Upper lobe of left lung (tissue), 6 donors: ENCODE data around the gene IQCN. TPM values are rescaled to one million over a fixed set of nuclear protein-coding genes. Genes with fewer than 3 reads are reported as not detected.

Source experiments
- ATAC-seq, 2 donors: fragments of 200-7000 bp; cut with Tn5 transposase; one replicate each; pipeline ENCODE4 v1.9.1; 2022; ENCODE audit warnings: mild to moderate bottlenecking in 2 of 2, moderate library complexity in 2 of 2; ENCODE audit not compliant: low FRiP score in 2 of 2
- DNase-seq, 2 donors: peaks; one replicate each; pipeline ENCODE4 v3.0.0-alpha.2; 2019 to 2020
- H3K27ac ChIP-seq, 4 donors: fragments of 200-600 bp; sonication (generic); one replicate each; pipeline ENCODE4 v1.5.1; 2016 to 2019
- H3K27me3 ChIP-seq, 4 donors: fragments of 200-600 bp; sonication (generic); one replicate each; pipeline ENCODE4 v1.5.1; 2017 to 2019
- H3K36me3 ChIP-seq, 4 donors: fragments of 200-600 bp; sonication (generic); one replicate each; pipeline ENCODE4 v1.5.1; 2016 to 2019
- H3K4me1 ChIP-seq, 4 donors: fragments of 200-600 bp; sonication (generic); one replicate each; pipeline ENCODE4 v1.5.1; 2018 to 2019
- H3K4me3 ChIP-seq, 4 donors: fragments of 200-600 bp; sonication (generic); one replicate each; pipeline ENCODE4 v1.5.1; 2017 to 2019; ENCODE audit warnings: mild to moderate bottlenecking in 2 of 4, moderate library complexity in 1 of 4
- H3K9me3 ChIP-seq, 4 donors: fragments of 200-600 bp; sonication (generic); one replicate each; pipeline ENCODE4 v1.5.1; 2018 to 2019
- CTCF ChIP-seq, 6 experiments: fragments of 450-650 bp in 4 of 6; fragments of 200-600 bp in 2 of 6; sonication (generic) in 2 of 6; IDR thresholded peaks; one replicate each; pipeline ENCODE4 v1.5.1; 2016 to 2019; ENCODE audit warnings: antibody characterized with exemption in 6 of 6
- EP300 ChIP-seq, 4 donors: sonication (generic); formaldehyde crosslinking; IDR thresholded peaks; one replicate each; pipeline ENCODE4 v1.5.1; 2017; ENCODE audit warnings: antibody characterized with exemption in 4 of 4, control low read depth in 2 of 4
- POLR2A ChIP-seq, 4 donors: fragments of 450-650 bp; IDR thresholded peaks; one replicate each; pipeline ENCODE4 v1.5.1; 2016 to 2017; ENCODE audit warnings: antibody characterized with exemption in 4 of 4, mild to moderate bottlenecking in 2 of 4
- POLR2AphosphoS5 ChIP-seq, 2 donors: sonication (generic); formaldehyde crosslinking; IDR thresholded peaks; one replicate each; pipeline ENCODE4 v1.5.1; 2017; ENCODE audit warnings: antibody characterized with exemption in 2 of 2
- WGBS, 2 donors: methylation state at CpG; one replicate each; pipeline ENCODE4 v1.1.5; 2017 to 2018; 5-methylcytosine and 5-hydroxymethylcytosine counted together
- small RNA-seq, 4 donors: library from RNA; depleted of rRNA; stranded (forward); fragments of <200 nt; gene quantifications; one replicate each; pipeline ENCODE3, GENCODE V24; 2016
- total RNA-seq, 6 donors: library from RNA; depleted of rRNA in 4 of 6; stranded (reverse); fragments of >200 nt in 4 of 6; gene quantifications; one replicate each; pipeline versions ENCODE4 v1.1.0 to v1.2.1, GENCODE V29; 2016 to 2021
- donor health status: DM: no; HTN: no; CAD: no; lungs with moderate emphysema.
- donor health status: DM: no; HTN: yes; CAD: no; lungs with severe emphysema.

The IQCN gene
- total RNA-seq, 6 donors from 2014 or later, result 6.3 to 58.7 (median 11.7) TPM

GRCh38 chr19:18208098-18208951, 65.9 kb downstream of the IQCN start:
- DNase-seq (peak; percentile 35 to 92), ATAC-seq (no peak)
- no peaks in the 10 kb centered on the region for H3K36me3 ChIP-seq
- H3K4me3 ChIP-seq, result no peak overlapping the region
- no peaks in the 10 kb centered on the region for H3K27me3 ChIP-seq
- H3K9me3 ChIP-seq, result no peaks in the 10 kb centered on the region
- WGBS, 2 donors, result 20 to 24% methylated on average over 11 to 32 of the region's 32 CpGs
- TF ChIP-seq CTCF (IDR thresholded peaks at IDR 0.05) (peak in 5 of 6 experiments; percentile 15 to 72 (median 44)), POLR2AphosphoS5 (IDR thresholded peaks at IDR 0.05) (peak; percentile 10 to 33), POLR2A (IDR thresholded peaks at IDR 0.05) (no peak), EP300 (IDR thresholded peaks at IDR 0.05) (no peak)
- H3K4me1 ChIP-seq, result peaks cover 8 to 23% (median 13%) of the 10 kb centered on the region in 4 donors
- H3K27ac ChIP-seq, result peak overlapping the region in 2 of 4 donors; percentile 44 to 62

Small RNAs within 50 kb of the gene (small RNA-seq; reads per million reads assigned to genes)
- gene MIR3188, result 0.11 to 0.68 (median 0.34) reads per million in 4 donors
- gene RPL39P38, result 0 reads per million in 4 donors

Other genes starting within 250 kb of the IQCN start
- gene IL12RB1, start 187.5 kb downstream of the IQCN start, total RNA-seq, result 10 to 100 TPM in 1 of 6 donors, 1 to 10 TPM in 5; 2.6 to 13.2 (median 8.6) TPM
- gene MAST3, start 176.7 kb downstream of the IQCN start, total RNA-seq, result 10 to 100 TPM in 4 of 6 donors, 1 to 10 TPM in 2; 9.3 to 67.1 (median 27.5) TPM
- 10 to 100 TPM; 11.0 to 65.1 (median 30.3) TPM for gene PIK3R2, start 121.3 kb downstream of the IQCN start, total RNA-seq
- gene IFI30, start 100.6 kb downstream of the IQCN start, total RNA-seq, result 100 to 1,000 TPM; 228 to 764 (median 476) TPM
- 10 to 100 TPM; 10.7 to 18.8 (median 13.3) TPM for gene MPV17L2, start 81.2 kb downstream of the IQCN start, total RNA-seq
- gene RAB3A, start 70.4 kb downstream of the IQCN start, total RNA-seq, result 1 to 10 TPM in 5 of 6 donors, under 1 TPM in 1; 0.46 to 5.0 (median 3.4) TPM
- gene PDE4C, start 48.0 kb downstream of the IQCN start, total RNA-seq, result 100 to 1,000 TPM in 1 of 6 donors, 10 to 100 TPM in 4, 1 to 10 TPM in 1; 6.4 to 479 (median 21.0) TPM
- 1,000 to 10,000 TPM in 1 of 6 donors, 100 to 1,000 TPM in 5; 281 to 1,101 (median 639) TPM for gene JUND, start 7.2 kb upstream of the IQCN start, total RNA-seq
- 100 to 1,000 TPM in 4 of 6 donors, 10 to 100 TPM in 2; 39.8 to 147 (median 107) TPM for gene LSM4, start 48.6 kb upstream of the IQCN start, total RNA-seq
- gene PGPEP1, start 66.1 kb upstream of the IQCN start, total RNA-seq, result 10 to 100 TPM; 15.5 to 42.8 (median 28.1) TPM
- 100 to 1,000 TPM in 2 of 6 donors, 10 to 100 TPM in 4; 42.5 to 126 (median 68.7) TPM for gene GDF15, start 111.7 kb upstream of the IQCN start, total RNA-seq
- gene LRRC25, start 123.2 kb upstream of the IQCN start, total RNA-seq, result 10 to 100 TPM in 4 of 6 donors, 1 to 10 TPM in 2; 4.0 to 49.4 (median 24.0) TPM
- 100 to 1,000 TPM in 1 of 6 donors, 10 to 100 TPM in 5; 52.0 to 157 (median 84.1) TPM for gene SSBP4, start 144.9 kb upstream of the IQCN start, total RNA-seq
- 10 to 100 TPM; 14.5 to 55.5 (median 20.0) TPM for gene ISYNA1, start 163.7 kb upstream of the IQCN start, total RNA-seq
- gene ELL, start 247.6 kb upstream of the IQCN start, total RNA-seq, result 10 to 100 TPM; 19.8 to 66.0 (median 22.4) TPM